Gastroesophageal sphincter (tissue), 4 donors: Measurements from ENCODE around the gene SCAMP2. TPM values are rescaled to one million over a fixed set of nuclear protein-coding genes. Genes with fewer than 3 reads are reported as not detected.

Experiments used
- ATAC-seq: fragments of 150-250 bp; one replicate; pipeline ENCODE4 v1.9.1; 2016; ENCODE audit warnings: mild to moderate bottlenecking, moderate library complexity
- H3K27ac ChIP-seq, 4 donors: fragments of 200-600 bp; sonication (generic) in 3 of 4; 1 replicate in 3 of 4; 2 replicates in 1 of 4; pipeline ENCODE4 v1.5.1; 2016 to 2019
- H3K27me3 ChIP-seq: fragments of 200-600 bp; sonication (generic); one replicate; pipeline ENCODE4 v1.5.1; 2019
- H3K36me3 ChIP-seq, 2 donors: fragments of 200-600 bp; sonication (generic); one replicate each; pipeline ENCODE4 v1.5.1; 2019; ENCODE audit warnings: control low read depth in 1 of 2
- H3K4me1 ChIP-seq, 3 donors: fragments of 200-600 bp; sonication (generic); 1 replicate in 2 of 3; 2 replicates in 1 of 3; pipeline ENCODE4 v1.5.1; 2016 to 2019; ENCODE audit warnings: control low read depth in 2 of 3
- H3K4me3 ChIP-seq, 2 donors: fragments of 200-600 bp; sonication (generic); one replicate each; pipeline ENCODE4 v1.5.1; 2019; ENCODE audit warnings: mild to moderate bottlenecking in 1 of 2, moderate library complexity in 1 of 2
- H3K9me3 ChIP-seq, 3 donors: fragments of 200-600 bp; sonication (generic); one replicate each; pipeline ENCODE4 v1.5.1; 2017 to 2019; ENCODE audit warnings: control low read depth in 2 of 3
- EP300 ChIP-seq: sonication (generic); formaldehyde crosslinking; IDR thresholded peaks from one replicate; pipeline ENCODE4 v1.6.1; 2017; ENCODE audit warnings: antibody characterized with exemption, mild to moderate bottlenecking
- POLR2A ChIP-seq, 2 donors: fragments of 450-650 bp; IDR thresholded peaks; one replicate each; pipeline ENCODE4 v1.6.1; 2017; ENCODE audit warnings: antibody characterized with exemption in 2 of 2, mild to moderate bottlenecking in 2 of 2, moderate library complexity in 1 of 2
- POLR2AphosphoS5 ChIP-seq: sonication (generic); formaldehyde crosslinking; IDR thresholded peaks from one replicate; pipeline ENCODE4 v1.6.1; 2017; ENCODE audit warnings: antibody characterized with exemption
- WGBS, 2 donors: methylation state at CpG; one replicate each; pipeline ENCODE4 v1.1.5; 2018; ENCODE audit warnings: low coverage in 1 of 2; 5-methylcytosine and 5-hydroxymethylcytosine counted together
- total RNA-seq, 4 donors: library from RNA; depleted of rRNA; stranded (reverse); fragments of >200 nt; gene quantifications; one replicate each; pipeline ENCODE4 v1.1.0, GENCODE V29; 2016
- TF ChIP-seq, protein P1 (sequence below), 4 experiments: fragments of 200-600 bp in 2 of 4; fragments of 450-650 bp in 2 of 4; sonication (generic) in 1 of 4; IDR thresholded peaks; one replicate each; pipeline ENCODE4 v1.5.1; 2017 to 2019; ENCODE audit warnings: antibody characterized with exemption in 4 of 4, mild to moderate bottlenecking in 2 of 4, moderate library complexity in 2 of 4

SCAMP2 gene
- total RNA-seq, 4 donors from 2014 or later, result 45.6 to 111 (median 72.1) TPM

DNA sequence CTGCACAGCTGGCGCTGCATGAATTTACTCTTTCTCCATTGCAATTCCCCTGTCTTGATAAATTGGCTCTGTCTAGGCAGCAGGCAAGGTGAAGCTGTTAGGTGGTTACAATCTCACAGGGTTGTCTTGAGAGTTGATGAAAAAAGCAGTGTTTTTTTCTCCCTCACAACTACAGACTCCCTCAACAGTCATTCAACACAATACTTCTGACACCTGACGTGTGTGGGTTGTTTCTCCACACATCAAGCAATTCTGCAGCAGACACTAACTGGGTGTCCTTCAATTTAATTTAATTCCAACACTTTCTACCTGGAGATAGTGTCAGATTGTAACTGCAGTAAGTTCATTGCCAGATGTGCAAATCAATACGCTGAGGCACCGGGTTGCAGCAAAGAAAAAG is 5.1 kb upstream of the SCAMP2 start:
- 73 to 82% methylated on average over 2 to 4 of the region's 4 CpGs for WGBS, 2 donors
- H3K4me1 ChIP-seq, result peaks cover 0 to 6% (median 0%) of the 10 kb centered on the region in 3 donors
- H3K9me3 ChIP-seq, result no peaks in the 10 kb centered on the region
- H3K27ac ChIP-seq, result no peak overlapping the region
- no peaks in the 10 kb centered on the region for H3K27me3 ChIP-seq
- H3K4me3 ChIP-seq, result no peak overlapping the region
- no peak for ATAC-seq
- no peaks in the 10 kb centered on the region for H3K36me3 ChIP-seq
- TF ChIP-seq POLR2AphosphoS5, result no peak
- TF ChIP-seq POLR2A (IDR thresholded peaks at IDR 0.05), result no peak
- TF ChIP-seq EP300, result no peak

DNA sequence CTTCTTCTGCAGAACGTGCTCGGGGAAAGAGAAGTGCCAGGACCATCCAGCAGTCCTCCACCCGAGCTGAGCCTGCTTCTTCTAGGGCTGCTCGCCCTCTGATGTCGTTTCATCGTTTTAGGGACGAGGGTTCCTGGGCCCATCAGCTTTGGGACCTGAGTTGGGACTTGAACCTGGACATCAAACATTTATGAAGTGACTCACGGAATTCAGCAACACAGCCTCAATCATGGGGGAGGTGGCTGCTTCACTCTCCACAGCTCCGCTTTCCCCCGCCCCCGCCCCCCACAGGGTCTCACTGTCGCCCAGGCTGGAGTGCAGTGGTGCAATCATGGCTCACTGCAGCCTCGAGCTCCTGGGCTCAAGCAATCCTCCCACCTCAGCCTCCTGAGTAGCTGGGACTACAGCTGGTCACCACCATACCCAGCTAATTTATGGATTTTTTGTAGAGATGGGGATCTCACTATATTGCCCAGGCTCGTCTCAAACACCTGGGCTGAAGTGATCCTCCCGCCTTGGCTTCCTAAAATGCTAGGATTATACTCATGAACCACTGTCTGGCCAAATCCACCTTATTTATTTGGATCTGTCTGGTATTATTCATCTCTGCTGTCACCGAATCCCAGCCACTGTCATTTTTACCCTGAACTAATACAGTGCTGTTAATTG is 725 bp upstream of the SCAMP2 start:
- WGBS, 2 donors, result 25 to 39% methylated on average over 6 to 11 of the region's 16 CpGs
- Histone ChIP-seq H3K9me3 (no peaks in the 10 kb centered on the region), H3K4me3 (peak overlapping the region; percentile 41 to 71), H3K36me3 (no peaks in the 10 kb centered on the region), H3K27ac (peak overlapping the region in 3 of 4 donors; percentile 94 to 96 (median 95)), H3K27me3 (no peaks in the 10 kb centered on the region), H3K4me1 (peaks cover 2 to 43% (median 30%) of the 10 kb centered on the region in 3 donors)
- TF ChIP-seq POLR2AphosphoS5 (no peak), EP300 (no peak)
- TF ChIP-seq, protein P1, sequence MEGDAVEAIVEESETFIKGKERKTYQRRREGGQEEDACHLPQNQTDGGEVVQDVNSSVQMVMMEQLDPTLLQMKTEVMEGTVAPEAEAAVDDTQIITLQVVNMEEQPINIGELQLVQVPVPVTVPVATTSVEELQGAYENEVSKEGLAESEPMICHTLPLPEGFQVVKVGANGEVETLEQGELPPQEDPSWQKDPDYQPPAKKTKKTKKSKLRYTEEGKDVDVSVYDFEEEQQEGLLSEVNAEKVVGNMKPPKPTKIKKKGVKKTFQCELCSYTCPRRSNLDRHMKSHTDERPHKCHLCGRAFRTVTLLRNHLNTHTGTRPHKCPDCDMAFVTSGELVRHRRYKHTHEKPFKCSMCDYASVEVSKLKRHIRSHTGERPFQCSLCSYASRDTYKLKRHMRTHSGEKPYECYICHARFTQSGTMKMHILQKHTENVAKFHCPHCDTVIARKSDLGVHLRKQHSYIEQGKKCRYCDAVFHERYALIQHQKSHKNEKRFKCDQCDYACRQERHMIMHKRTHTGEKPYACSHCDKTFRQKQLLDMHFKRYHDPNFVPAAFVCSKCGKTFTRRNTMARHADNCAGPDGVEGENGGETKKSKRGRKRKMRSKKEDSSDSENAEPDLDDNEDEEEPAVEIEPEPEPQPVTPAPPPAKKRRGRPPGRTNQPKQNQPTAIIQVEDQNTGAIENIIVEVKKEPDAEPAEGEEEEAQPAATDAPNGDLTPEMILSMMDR (IDR thresholded peaks at IDR 0.05), result no peak
- ATAC-seq, result no peak

DNA sequence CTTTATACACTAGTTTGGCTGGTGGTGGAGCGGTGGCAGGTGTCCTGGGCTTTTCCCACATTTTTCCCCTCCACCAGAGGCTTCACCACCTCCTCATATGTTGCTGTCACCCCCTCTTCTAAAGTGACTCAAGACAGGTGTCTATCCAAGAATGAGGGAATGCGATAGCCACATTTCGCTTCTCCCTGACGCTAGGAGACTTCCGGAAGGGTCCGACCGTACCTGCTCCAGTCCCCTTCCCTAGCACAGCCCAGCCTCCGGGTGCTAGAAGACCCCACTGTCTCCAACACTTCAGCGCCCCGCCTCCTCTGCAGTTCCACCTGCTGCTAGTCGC is 496 bp downstream of the SCAMP2 start:
- WGBS, 2 donors, result 0% methylated on average over 4 of the region's 11 CpGs; no CpG with 5 or more reads in 1 of the 2 donors

DNA sequence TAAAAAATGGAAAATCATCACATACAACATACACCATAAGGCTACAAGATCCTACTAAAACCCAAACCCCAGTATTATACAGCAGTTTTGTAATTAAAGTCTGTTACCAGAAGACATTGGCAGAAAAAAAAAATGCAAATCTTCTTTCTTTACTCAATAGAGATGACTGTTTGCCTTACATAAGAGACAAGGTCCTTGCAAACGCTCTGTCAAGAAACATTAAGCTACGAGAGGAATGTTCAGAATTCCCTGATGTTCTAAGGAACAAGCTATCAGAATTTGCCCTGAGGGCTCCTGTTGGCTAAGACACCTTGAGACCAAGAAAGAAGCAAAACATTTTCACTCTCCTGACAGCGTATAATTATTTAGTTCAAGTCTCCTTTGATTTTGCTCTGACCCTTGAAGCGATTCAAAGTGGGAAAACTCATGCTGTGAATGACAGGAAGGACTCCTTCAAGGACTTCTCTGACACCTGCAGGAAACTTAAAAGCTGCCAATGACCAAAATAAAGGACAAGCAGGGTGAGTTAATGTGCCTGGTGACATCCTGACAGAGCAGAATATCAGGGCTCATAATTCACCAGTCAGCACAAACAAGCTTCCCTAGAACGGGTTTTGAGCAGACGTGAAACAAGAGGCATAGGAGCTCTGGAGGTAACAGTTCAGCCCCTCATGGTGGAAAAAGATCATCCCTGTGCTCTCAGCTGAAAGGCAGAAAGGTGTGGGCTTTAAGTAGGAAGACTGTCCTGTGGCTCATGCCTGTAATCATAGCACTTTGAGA is 2.5 kb downstream of the SCAMP2 start:
- Histone ChIP-seq H3K27me3 (no peaks in the 10 kb centered on the region), H3K4me1 (peaks cover 2 to 75% (median 54%) of the 10 kb centered on the region in 3 donors), H3K36me3 (no peaks in the 10 kb centered on the region), H3K9me3 (no peaks in the 10 kb centered on the region), H3K4me3 (peak overlapping the region in 1 of 2 donors; percentile 71), H3K27ac (peak overlapping the region; percentile 44 to 96 (median 94))
- ATAC-seq, result no peak
- 23 to 27% methylated on average over 6 of the region's 6 CpGs for WGBS, 2 donors
- TF ChIP-seq POLR2A (IDR thresholded peaks at IDR 0.05), result no peak
- TF ChIP-seq, protein P1 (IDR thresholded peaks at IDR 0.05), result no peak

More for the DNA sequence above, 496 bp downstream of the SCAMP2 start:
- Histone ChIP-seq H3K36me3 (no peaks in the 10 kb centered on the region), H3K4me1 (peaks cover 2 to 55% (median 42%) of the 10 kb centered on the region in 3 donors), H3K9me3 (no peaks in the 10 kb centered on the region), H3K27me3 (no peaks in the 10 kb centered on the region), H3K4me3 (peak overlapping the region; percentile 41 to 71), H3K27ac (peak overlapping the region; percentile 54 to 96 (median 94))
- TF ChIP-seq, protein P1 (IDR thresholded peaks at IDR 0.05), result no peak
- TF ChIP-seq POLR2A (IDR thresholded peaks at IDR 0.05) (no peak), EP300 (no peak), POLR2AphosphoS5 (no peak)
- no peak for ATAC-seq

DNA sequence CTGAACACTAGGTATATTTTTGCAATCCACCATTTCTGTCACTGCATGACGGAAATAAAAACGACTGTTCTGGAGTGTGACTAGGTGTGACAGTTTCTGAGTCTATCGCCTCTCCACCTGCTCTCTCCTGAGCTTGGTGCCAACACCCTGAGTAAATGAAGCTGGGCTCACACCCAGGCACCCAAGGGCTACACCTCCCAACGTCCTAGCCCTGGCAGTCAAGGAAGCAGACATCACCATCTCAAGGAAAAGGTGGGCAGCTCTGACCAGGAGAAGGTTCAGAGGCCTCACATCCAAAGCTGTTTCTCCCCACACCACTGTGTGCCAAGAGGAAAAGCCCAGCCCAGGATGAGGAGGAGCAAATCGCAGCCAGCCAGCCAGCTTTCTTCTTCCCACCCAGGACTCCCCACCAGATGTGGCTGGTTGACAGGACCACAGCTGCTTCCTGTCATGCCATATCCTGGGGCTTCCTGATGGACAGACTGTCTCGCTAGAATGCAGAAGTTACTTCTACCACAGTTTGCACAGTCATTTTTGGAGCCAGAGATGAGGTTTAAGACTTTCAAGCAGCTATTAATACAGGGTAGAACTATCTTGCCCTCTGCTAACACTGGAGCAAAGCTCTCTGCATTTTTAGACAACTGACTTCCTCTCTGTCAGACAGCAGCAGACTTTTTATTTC is 3.3 kb downstream of the SCAMP2 start:
- peak overlapping the region; percentile 61 to 96 (median 94) for H3K27ac ChIP-seq
- H3K4me3 ChIP-seq, result peak overlapping the region in 1 of 2 donors; percentile 71
- H3K4me1 ChIP-seq, result peaks cover 2 to 75% (median 54%) of the 10 kb centered on the region in 3 donors
- H3K27me3 ChIP-seq, result no peaks in the 10 kb centered on the region
- no peaks in the 10 kb centered on the region for H3K36me3 ChIP-seq
- WGBS, 2 donors, result 53% methylated on average over 4 of the region's 6 CpGs; no CpG with 5 or more reads in 1 of the 2 donors
- TF ChIP-seq, protein P1 (IDR thresholded peaks at IDR 0.05), result no peak
- TF ChIP-seq POLR2AphosphoS5 (no peak), EP300 (no peak), POLR2A (IDR thresholded peaks at IDR 0.05) (peak in 1 of 2 donors; percentile 27)
- no peaks in the 10 kb centered on the region for H3K9me3 ChIP-seq
- ATAC-seq, result peak; percentile 43
